Peyer's patch (tissue), 4 donors: ENCODE measurements around the gene OTUB1.

Experiments used
- CTCF ChIP-seq, 6 experiments: fragments of 450-650 bp in 4 of 6; fragments of 200-600 bp in 2 of 6; sonication (generic) in 1 of 6; IDR thresholded peaks; one replicate each; pipeline ENCODE4 v1.5.1; 2017 to 2019; ENCODE audit warnings: antibody characterized with exemption in 6 of 6, mild to moderate bottlenecking in 3 of 6, moderate library complexity in 1 of 6
- POLR2A ChIP-seq, 2 donors: fragments of 450-650 bp; IDR thresholded peaks; one replicate each; pipeline ENCODE4 v1.5.1; 2017; ENCODE audit warnings: antibody characterized with exemption in 2 of 2, mild to moderate bottlenecking in 2 of 2, moderate library complexity in 2 of 2

- TF ChIP-seq CTCF (IDR thresholded peaks at IDR 0.05) (no peak), POLR2A (IDR thresholded peaks at IDR 0.05) (no peak)
Observed at GRCh38 chr11:63999349-64000025, 13.2 kb downstream of the OTUB1 start.
